Measurements from ENCODE around the gene BLNK. TPM values are rescaled to one million over a fixed set of nuclear protein-coding genes. Genes with fewer than 3 reads are reported as not detected.

BLNK gene
- total RNA-seq, 1 donor from 2014 or later = not detected

DNA sequence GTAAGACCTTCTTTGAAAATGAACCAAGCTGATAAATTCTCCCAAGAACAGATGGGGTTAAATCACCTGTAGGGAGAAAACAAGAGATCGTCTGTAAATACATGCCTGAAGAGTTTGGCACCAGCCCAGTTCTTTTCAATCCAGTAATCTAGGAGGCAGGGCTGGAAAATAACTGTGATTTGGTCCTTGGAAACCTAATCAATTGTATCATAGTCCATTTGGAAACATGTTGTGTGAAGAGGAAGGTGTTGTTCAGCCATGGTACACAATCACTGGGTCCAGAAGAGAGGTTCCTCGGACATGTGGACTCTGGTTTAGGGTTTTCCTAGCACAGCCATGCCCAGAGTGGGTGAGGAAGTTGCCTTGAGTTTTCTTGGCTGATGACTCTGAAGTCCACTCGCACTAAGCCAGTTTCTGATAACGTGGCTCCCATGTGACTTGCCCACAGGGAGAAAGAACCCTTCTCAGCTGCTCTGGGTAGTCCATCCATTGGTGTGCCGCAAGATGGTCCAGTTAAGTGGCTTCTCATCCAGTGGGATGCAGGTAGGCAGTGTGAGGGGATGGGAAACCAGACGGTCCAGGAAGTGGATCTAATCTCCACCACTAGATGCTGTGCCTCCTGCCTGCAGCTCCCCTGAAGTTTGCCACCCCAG, 5.1 kb downstream of the BLNK start:
- Mint-ChIP-seq H3K4me3 (no peak overlapping the region), H3K36me3 (ENCODE audit: low read depth) (no peaks in the 10 kb centered on the region), H3K4me1 (no peaks in the 10 kb centered on the region), H3K27me3 (ENCODE audit: low read depth) (no peaks in the 10 kb centered on the region), H3K27ac (ENCODE audit: unreplicated experiment) (no peak overlapping the region), H3K9me3 (no peaks in the 10 kb centered on the region)
- no peak for DNase-seq (ENCODE audit: low read depth, low spot score)
- no peak for TF ChIP-seq CTCF (conservative IDR thresholded peaks at IDR 0.05)

- Mint-ChIP-seq H3K36me3 (ENCODE audit: low read depth) (no peaks in the 10 kb centered on the region), H3K27me3 (ENCODE audit: low read depth) (no peaks in the 10 kb centered on the region), H3K4me3 (no peak overlapping the region), H3K27ac (ENCODE audit: unreplicated experiment) (no peak overlapping the region), H3K4me1 (peaks cover 6% of the 10 kb centered on the region), H3K9me3 (no peaks in the 10 kb centered on the region)
- no peak for DNase-seq (ENCODE audit: low read depth, low spot score)
- no peak for TF ChIP-seq CTCF (conservative IDR thresholded peaks at IDR 0.05)
Observed at GRCh38 chr10:96264938-96265337, 6.4 kb downstream of the BLNK start.

DNA sequence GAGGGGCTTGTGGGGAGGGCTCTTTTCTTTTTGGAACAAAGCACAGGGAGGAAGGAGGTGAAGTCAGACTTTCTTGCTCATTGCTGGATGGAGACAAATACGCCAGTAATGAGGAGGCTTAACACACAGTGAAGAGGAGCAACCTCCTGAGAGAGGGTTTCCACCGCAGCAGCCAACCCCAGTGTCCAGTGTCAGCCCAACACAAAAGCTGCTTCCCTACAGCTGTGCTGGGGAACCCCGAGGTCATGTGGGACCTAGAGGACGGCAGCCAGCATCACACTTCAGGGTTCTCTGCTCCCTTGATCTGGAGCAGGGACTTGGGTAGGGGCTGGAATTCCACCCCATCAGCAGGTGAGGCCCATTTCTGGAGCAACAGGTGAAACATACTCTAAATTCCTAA, 7.7 kb downstream of the BLNK start:
- DNase-seq (ENCODE audit: low read depth, low spot score) = no peak
- no peak overlapping the region for H3K4me3 Mint-ChIP-seq
- H3K27ac Mint-ChIP-seq (ENCODE audit: unreplicated experiment) = no peak overlapping the region
- no peaks in the 10 kb centered on the region for H3K9me3 Mint-ChIP-seq
- no peak for TF ChIP-seq CTCF (conservative IDR thresholded peaks at IDR 0.05)
- no peaks in the 10 kb centered on the region for H3K36me3 Mint-ChIP-seq (ENCODE audit: low read depth)
- peaks cover 9% of the 10 kb centered on the region for H3K4me1 Mint-ChIP-seq
- no peaks in the 10 kb centered on the region for H3K27me3 Mint-ChIP-seq (ENCODE audit: low read depth)

DNA sequence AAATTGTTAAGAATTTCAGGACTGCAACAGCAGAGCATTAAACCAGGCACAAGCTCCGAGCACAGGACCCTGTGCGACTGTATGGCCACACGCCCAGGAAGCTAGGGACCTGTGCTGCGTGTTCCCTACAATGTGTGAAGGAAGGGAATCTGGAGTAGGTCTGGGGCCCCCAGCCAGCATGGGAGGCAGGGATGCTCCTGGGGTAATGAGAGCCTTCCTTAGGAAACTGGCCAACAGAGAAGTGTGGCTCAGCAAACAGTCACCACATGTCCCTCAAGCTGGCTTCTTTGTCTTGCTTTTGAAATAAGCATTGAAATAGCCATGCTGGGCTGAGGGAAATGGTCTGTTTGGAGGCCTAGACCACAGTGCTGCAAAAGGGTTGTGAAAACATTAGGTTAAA, 8.2 kb downstream of the BLNK start:
- no peak for TF ChIP-seq CTCF (conservative IDR thresholded peaks at IDR 0.05)
- Mint-ChIP-seq H3K4me1 (peaks cover 9% of the 10 kb centered on the region), H3K27ac (ENCODE audit: unreplicated experiment) (peak overlapping the region; percentile 17), H3K27me3 (ENCODE audit: low read depth) (no peaks in the 10 kb centered on the region), H3K36me3 (ENCODE audit: low read depth) (no peaks in the 10 kb centered on the region), H3K4me3 (no peak overlapping the region), H3K9me3 (no peaks in the 10 kb centered on the region)
- DNase-seq (ENCODE audit: low read depth, low spot score) = no peak

DNA sequence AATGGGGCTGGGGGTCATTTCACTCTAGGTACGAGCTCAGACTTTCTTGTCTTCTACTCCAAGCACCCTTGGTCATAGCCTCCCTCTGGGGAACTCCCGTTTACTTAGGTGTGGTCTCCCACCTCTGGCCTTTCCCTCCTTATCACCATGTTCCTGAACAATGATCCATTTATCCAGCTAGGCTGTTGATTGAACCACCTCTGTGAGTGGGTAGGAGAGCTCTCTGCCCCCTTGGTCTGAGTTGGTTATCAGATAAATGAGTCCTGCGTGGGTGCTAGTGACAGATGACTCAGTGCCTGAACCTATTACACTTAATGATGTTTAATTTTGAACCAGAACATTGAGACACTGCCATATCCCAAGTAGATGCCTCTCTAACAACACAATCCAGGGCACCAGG, 9.4 kb downstream of the BLNK start:
- H3K27ac Mint-ChIP-seq (ENCODE audit: unreplicated experiment) = no peak overlapping the region
- no peaks in the 10 kb centered on the region for H3K27me3 Mint-ChIP-seq (ENCODE audit: low read depth)
- no peak for TF ChIP-seq CTCF (conservative IDR thresholded peaks at IDR 0.05)

More for the DNA sequence above, 9.4 kb downstream of the BLNK start:
- Mint-ChIP-seq H3K36me3 (ENCODE audit: low read depth) (no peaks in the 10 kb centered on the region), H3K9me3 (no peaks in the 10 kb centered on the region), H3K4me3 (no peak overlapping the region), H3K4me1 (peaks cover 9% of the 10 kb centered on the region)
- no peak for DNase-seq (ENCODE audit: low read depth, low spot score)
